ENCODE measurements around the gene VSTM2L. TPM values are rescaled to one million over a fixed set of nuclear protein-coding genes. Genes with fewer than 3 reads are reported as not detected.

VSTM2L gene
- total RNA-seq, 4 donors from 2014 or later = 7.5 to 11.7 (median 10.1) TPM

DNA sequence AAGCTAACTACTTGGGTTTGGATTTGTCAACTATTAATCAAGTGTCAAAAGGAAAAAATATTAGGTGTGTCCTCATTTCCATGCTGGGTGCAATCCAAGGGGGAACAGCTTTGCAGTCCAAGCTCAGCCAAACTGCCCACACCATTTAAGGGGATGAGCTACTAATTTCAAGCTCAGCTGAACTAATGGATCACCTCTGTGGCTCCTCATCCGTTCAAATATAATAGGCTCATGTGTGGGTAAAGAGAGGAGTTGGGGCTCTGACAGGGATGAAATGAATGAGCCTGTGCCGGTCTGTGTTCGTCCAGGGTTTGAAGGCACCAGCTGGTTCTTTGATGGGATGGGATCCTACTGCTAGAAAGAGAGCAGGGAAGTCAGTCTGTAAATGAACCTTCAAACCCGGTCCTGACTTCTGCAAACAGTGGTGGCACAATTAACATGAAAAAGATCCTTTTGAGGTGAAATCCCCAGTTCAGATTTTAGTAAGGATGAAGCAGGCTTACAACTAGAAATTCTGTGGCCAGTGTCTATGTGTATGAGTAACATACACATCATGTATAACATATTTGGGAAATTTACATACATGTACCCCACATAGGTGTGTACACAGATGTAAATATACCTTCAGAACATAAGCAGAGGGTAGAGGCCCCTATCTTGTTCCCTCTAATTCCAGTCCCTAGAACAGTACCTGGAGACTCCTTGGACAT is 88.4 kb downstream of the VSTM2L start:
- intact Hi-C loops (cut with DNase I) = loop anchor here (5.0 kb wide), 2 partner anchors 89 to 429 kb away; partner anchors contain the start of gene VSTM2L
- no peak overlapping the region for H3K4me3 ChIP-seq
- no peaks in the 10 kb centered on the region for H3K27me3 ChIP-seq
- WGBS = 43% methylated on average over 4 of the region's 4 CpGs
- no peak for TF ChIP-seq POLR2A (IDR thresholded peaks at IDR 0.05; ENCODE audit: low read depth)
- TF ChIP-seq, protein P1, sequence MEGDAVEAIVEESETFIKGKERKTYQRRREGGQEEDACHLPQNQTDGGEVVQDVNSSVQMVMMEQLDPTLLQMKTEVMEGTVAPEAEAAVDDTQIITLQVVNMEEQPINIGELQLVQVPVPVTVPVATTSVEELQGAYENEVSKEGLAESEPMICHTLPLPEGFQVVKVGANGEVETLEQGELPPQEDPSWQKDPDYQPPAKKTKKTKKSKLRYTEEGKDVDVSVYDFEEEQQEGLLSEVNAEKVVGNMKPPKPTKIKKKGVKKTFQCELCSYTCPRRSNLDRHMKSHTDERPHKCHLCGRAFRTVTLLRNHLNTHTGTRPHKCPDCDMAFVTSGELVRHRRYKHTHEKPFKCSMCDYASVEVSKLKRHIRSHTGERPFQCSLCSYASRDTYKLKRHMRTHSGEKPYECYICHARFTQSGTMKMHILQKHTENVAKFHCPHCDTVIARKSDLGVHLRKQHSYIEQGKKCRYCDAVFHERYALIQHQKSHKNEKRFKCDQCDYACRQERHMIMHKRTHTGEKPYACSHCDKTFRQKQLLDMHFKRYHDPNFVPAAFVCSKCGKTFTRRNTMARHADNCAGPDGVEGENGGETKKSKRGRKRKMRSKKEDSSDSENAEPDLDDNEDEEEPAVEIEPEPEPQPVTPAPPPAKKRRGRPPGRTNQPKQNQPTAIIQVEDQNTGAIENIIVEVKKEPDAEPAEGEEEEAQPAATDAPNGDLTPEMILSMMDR (IDR thresholded peaks at IDR 0.05) = no peak
- no peak for TF ChIP-seq POLR2AphosphoS5 (IDR thresholded peaks at IDR 0.05)
- no peak for TF ChIP-seq EP300 (IDR thresholded peaks at IDR 0.05)
- no peaks in the 10 kb centered on the region for H3K9me3 ChIP-seq
- H3K36me3 ChIP-seq = peaks cover 9 to 33% (median 21%) of the 10 kb centered on the region in 4 donors
- peak overlapping the region; percentile 57 to 74 (median 63) for H3K27ac ChIP-seq (replicated peaks in 1 of 4)
- H3K4me1 ChIP-seq = peaks cover 64 to 88% (median 81%) of the 10 kb centered on the region in 4 donors
- no peak for DNase-seq (ENCODE audit: extremely low spot score)

- no peak for DNase-seq (ENCODE audit: extremely low spot score)
- Histone ChIP-seq H3K9me3 (no peaks in the 10 kb centered on the region), H3K4me1 (peaks cover 58 to 82% (median 75%) of the 10 kb centered on the region in 4 donors), H3K36me3 (peaks cover 15 to 39% (median 27%) of the 10 kb centered on the region in 4 donors), H3K27ac (replicated peaks in 1 of 4) (peak overlapping the region; percentile 57 to 74 (median 63)), H3K4me3 (no peak overlapping the region), H3K27me3 (no peaks in the 10 kb centered on the region)
- intact Hi-C loops (cut with DNase I) = loop anchor here (5.0 kb wide), 2 partner anchors 90 to 430 kb away; partner anchors contain the start of gene VSTM2L
- 89% methylated on average over 4 of the region's 4 CpGs for WGBS
- TF ChIP-seq POLR2A (IDR thresholded peaks at IDR 0.05; ENCODE audit: low read depth) (no peak), EP300 (IDR thresholded peaks at IDR 0.05) (no peak), POLR2AphosphoS5 (IDR thresholded peaks at IDR 0.05) (no peak)
- TF ChIP-seq, protein P1 (IDR thresholded peaks at IDR 0.05) = no peak
Measured at GRCh38 chr20:37991908-37992307, 89.0 kb downstream of the VSTM2L start.

DNA sequence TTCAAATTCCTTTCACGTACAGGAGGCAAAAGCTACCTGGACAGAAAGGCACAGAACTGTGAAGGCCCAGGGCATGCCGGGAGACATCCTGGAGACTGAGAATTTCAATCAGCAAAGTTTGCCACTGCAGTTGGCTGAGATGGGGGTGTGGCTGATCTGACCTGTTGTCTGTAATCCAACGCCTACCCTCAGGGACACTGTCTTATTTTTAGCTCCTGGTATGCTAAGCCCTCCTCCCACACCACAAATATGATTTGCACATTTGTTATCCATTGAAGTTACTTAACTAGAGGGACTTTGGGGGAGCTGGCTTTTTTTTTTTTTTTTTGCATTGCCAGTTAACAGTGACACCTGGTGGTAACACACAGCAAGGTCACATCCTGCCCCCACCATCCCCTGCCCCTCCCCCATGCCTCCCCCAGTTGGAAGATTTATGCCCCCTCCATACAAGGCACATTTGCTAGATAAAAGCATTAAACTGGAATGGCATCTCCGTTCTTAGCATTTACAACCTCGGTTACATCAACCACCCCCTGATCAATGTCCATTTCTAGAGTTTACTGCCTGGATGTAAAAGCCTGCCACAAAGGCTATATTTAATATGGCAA is 90.0 kb downstream of the VSTM2L start:
- 48% methylated on average over 5 of the region's 5 CpGs for WGBS
- H3K36me3 ChIP-seq = peaks cover 22 to 49% (median 35%) of the 10 kb centered on the region in 4 donors
- H3K9me3 ChIP-seq = no peaks in the 10 kb centered on the region
- DNase-seq (ENCODE audit: extremely low spot score) = no peak
- TF ChIP-seq POLR2A (IDR thresholded peaks at IDR 0.05; ENCODE audit: low read depth) (no peak), POLR2AphosphoS5 (IDR thresholded peaks at IDR 0.05) (no peak), EP300 (IDR thresholded peaks at IDR 0.05) (no peak)
- TF ChIP-seq, protein P1 (IDR thresholded peaks at IDR 0.05) = peak; percentile 17 to 77 (median 71)
- intact Hi-C loops (cut with DNase I) = loop anchor here (5.0 kb wide), 2 partner anchors 91 to 431 kb away; partner anchors contain the start of gene VSTM2L
- H3K4me1 ChIP-seq = peaks cover 48 to 72% (median 65%) of the 10 kb centered on the region in 4 donors
- H3K27ac ChIP-seq (replicated peaks in 1 of 4) = peak overlapping the region; percentile 57 to 74 (median 63)
- H3K27me3 ChIP-seq = no peaks in the 10 kb centered on the region
- no peak overlapping the region for H3K4me3 ChIP-seq

DNA sequence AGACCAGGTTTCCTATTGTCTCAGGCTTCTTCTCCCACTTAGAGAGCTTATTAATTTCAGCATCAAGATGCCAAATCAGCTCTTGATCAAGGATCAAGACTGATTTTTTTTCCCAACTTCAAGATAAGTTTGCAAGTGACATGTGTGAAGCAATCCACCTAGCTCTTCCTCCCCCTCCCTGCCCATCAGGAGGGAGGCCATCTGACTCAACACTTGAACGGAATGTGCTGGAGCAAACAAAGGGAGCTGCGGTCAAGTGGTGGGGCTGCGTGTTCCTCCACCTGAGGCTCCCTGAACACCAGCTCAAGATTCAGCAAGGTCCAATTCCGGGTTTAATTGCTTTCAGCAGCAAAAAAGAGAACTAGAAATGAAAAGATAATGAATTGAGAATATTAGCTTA is 91.6 kb downstream of the VSTM2L start:
- WGBS = 85% methylated on average over 4 of the region's 4 CpGs
- Histone ChIP-seq H3K9me3 (no peaks in the 10 kb centered on the region), H3K27me3 (no peaks in the 10 kb centered on the region), H3K27ac (replicated peaks in 1 of 4) (no peak overlapping the region), H3K4me1 (peaks cover 32 to 59% (median 49%) of the 10 kb centered on the region in 4 donors), H3K4me3 (no peak overlapping the region), H3K36me3 (peaks cover 38 to 61% (median 51%) of the 10 kb centered on the region in 4 donors)
- intact Hi-C loops (cut with DNase I) = loop anchor here (5.0 kb wide), 2 partner anchors 92 to 432 kb away; partner anchors contain the start of gene VSTM2L
- TF ChIP-seq POLR2AphosphoS5 (IDR thresholded peaks at IDR 0.05) (peak; percentile 16 to 35), EP300 (IDR thresholded peaks at IDR 0.05) (no peak), POLR2A (IDR thresholded peaks at IDR 0.05; ENCODE audit: low read depth) (no peak)
- no peak for DNase-seq (ENCODE audit: extremely low spot score)

Other genes with a start within 250 kb of the VSTM2L start
- gene CTNNBL1, start 209.1 kb upstream of the VSTM2L start, total RNA-seq = 10 to 100 TPM; 40.4 to 54.3 (median 44.7) TPM
- 10 to 100 TPM; 11.3 to 14.3 (median 12.4) TPM for gene TTI1, start 130.3 kb downstream of the VSTM2L start, total RNA-seq
- 10 to 100 TPM; 26.7 to 39.5 (median 33.8) TPM for gene RPRD1B, start 130.6 kb downstream of the VSTM2L start, total RNA-seq